ENCODE measurements around the gene TENT4B.
"Not testable (repeated sequence)": the region's sequence is repeated elsewhere in the genome, so short reads cannot be mapped to it uniquely, and the experiment has no call there.

The TENT4B gene

DNA sequence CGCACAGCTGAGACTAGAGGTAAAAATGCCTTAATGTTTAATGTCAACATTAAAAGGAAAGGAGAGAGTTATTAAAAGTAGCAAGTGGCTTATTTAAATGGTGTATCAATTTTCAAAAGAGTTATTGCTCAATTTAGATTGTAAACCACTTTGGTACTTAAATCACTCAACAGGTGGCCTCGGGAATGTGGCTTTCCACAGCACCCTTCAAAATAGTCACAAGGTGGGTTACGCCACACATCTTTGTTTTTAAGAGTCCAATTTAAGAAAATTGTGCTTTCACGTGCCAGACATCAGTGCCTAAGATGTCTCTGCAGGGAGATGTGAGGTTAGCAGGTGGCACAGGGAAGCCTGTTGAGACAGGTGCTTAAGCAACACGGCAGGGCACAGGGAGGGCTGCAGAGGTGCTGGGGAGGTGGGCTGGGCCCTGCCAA, 85.8 kb downstream of the TENT4B start:
- DNase-seq = no peak

DNA sequence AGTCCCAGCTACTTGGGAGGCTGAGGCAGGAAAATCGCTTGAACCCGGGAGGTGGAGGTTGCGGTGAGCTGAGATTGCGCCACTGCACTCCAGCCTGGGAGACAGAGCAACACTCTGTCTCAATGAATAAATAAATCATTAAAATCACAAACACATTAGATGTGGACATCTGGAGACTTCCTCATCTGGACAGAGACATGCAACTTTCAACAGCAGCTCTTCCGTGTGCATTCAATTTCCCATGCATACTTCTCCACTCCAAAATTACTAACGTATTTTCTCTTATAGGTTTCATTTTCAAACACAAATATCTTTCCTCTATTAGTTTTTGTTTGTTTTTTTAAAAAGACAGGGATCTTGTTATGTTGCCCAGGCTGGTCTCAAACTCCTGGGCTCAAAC, 89.9 kb downstream of the TENT4B start:
- DNase-seq = not testable (repeated sequence)

DNA sequence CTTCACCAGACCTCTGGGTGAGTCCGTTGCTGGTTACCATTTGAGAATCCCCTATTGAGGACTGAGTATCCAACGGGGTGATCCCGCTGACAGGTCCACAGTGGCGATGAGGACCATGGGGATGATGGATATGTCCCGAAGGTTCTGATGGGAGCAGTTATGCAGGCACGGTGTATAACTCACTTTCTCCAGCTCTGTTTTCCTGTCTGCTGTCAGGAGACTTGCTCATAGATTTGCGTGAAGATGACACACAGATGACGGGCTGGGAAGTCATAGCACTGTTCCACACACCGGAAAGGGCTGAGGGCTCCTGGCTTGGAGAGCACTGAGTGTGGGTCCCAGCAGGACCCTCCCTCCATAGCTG, 91.0 kb downstream of the TENT4B start:
- no peak for DNase-seq

DNA sequence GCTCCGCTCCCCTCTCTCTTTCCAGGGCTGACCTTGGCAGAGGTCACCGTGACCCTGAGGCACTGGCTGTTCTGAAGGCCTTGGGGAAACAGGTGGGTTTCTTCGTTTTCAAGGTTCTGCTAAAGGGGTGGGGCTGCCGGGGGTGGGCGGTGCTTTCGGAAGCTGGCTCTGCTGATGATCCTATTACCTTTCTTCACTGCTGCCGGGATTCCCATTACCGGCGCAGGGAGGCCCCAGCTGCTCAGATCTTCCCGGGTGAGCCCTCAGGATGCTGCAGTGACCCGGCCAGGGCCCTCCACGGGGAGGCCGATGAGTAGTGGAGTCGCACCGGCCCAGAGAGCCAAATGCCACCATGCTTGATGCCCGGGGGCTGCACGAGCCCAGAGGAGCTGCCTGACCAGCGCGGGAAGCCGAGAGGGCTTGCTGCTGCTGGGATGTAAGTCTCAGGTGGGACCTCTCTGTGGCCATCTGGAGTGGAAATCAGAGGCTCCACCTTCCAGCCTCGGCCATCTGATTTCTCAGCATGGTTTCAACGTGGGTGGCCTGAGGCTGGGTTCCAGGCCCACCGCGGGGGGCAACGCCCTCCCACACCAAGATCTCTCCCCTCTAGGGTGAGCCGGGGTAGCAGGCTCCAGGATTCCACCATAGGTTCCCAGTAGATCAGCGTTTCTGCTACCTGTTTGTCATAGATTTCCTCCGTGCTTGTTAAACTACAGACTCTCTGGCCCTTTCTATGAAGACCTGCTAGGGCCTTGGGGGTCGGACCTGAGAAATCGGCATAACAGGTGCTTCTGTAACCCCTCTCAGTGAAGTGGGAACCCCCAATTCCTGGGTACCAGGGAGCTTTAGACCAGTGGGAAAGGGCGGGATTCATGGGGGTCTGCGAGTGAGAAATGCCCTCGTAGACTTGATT, 91.7 kb downstream of the TENT4B start:
- DNase-seq = no peak

DNA sequence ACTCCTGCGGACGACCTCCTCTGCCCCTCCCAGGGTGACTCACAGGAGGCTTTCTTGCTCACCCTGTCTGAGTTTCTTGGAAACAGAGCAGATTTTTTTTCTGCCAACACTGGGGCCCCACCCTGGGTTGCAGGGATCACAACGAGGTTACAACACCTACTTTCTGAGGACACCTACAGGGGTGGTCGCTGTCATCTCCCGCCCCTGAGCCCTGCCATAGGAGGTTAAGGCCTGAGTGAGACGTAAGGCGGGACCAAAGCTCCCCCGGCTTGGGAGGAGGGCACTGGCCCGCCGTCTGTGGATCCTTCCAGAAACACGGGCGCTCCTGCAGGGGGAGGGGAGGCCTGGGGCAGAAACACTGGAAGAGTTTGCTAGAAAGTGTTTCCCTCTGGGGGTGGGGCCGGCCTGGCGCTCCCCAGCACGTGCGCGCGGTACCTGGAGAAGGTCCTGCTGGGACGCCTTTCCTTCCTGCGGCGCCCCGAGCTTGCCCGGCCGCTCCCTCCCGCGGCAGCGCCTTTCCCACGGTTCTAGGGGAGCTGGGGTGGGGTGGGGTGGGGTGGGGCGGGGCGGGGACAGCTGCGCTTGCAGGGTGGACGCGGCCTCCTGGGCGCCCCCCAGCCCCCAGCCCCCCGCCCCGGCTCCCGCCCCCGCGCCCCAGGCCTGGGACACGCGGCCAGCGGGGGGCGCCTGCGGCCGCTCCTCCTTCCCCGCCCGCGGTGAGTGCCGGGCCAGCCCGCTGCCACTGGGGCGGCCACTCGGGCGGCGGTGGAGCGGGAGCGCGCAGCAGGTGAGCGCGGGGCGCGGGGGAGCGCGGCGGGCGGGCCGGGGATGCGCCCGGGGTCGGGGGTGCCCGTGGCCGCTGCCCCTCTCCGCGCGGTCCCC, 92.6 kb downstream of the TENT4B start:
- peak; percentile 83 for DNase-seq

DNA sequence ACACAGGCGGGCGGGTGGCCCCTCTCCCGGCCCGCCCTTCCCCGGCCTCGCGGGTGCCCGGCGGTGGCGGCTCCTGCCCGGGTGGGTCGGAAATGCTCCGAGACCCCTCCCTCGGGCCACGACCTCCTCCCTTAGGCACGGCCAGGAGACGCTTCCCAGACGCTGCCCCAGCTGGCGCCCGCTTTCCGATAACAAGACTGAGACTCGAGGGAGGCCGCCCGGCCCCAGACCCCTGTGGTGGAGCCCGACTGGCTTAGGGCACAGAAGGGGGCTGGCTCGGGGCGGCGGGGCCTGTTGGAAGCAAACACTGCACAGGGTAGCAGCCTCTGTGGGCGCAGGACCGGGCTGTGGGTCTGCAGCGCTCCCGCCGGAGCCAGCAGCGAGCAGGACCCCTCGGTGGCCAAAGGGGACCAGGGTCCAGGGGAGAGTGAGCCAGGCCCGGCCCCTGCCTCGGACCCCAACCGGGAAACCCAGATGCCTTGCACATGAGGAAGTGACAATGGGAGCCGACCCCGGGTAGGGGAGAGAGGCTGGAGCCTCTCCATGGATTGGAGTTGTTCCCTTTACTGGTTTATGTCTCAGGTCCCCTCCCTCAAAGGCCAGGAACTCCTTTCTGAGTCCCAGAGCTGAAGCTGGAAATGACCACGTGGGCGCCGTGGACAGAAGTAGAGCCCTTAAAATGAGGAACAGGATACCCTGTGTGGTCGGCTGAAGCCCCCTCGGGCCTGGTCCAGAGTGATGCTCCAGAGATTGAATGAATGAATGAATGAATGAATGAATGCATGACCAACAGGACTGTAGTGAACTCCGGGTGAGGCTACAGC, 93.4 kb downstream of the TENT4B start:
- DNase-seq = no peak

DNA sequence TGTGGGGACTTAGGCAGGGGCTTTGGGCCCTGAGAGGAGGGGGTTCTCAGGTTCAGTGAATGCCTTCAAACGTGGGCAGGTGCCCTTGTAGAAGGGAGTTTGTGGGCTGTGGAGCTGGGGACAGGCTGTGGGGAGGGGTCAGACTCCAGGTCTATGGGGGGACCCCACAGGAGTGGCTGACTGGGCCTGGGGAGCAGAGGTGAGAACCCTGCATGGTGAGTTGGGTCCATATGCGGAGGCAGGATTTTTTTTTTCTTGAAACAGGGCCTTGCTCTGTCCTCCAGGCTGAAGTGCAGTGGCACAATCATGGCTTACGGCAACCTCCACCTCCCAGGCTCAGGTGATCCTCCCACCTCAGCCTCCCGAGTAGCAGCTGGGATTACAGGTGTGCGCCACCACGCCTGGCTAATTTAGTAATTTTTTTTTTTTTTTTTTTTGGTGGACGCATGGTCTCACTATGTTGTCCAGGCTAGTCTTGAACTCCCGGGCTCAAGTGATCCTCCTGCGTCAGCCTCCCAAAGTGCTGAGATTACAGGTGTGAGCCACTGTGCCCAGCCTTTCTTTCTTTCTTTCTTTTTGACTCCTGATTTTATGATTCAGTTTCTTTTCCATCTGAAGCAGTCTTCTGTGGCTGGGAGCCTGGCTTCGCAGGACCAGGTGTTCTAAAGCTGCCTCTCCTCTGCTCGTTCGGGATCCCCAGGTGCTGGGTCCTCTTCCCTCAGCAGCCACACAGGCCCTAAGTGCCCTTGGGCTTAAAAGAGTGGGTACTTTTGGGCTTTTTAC, 94.2 kb downstream of the TENT4B start:
- no peak for DNase-seq

DNA sequence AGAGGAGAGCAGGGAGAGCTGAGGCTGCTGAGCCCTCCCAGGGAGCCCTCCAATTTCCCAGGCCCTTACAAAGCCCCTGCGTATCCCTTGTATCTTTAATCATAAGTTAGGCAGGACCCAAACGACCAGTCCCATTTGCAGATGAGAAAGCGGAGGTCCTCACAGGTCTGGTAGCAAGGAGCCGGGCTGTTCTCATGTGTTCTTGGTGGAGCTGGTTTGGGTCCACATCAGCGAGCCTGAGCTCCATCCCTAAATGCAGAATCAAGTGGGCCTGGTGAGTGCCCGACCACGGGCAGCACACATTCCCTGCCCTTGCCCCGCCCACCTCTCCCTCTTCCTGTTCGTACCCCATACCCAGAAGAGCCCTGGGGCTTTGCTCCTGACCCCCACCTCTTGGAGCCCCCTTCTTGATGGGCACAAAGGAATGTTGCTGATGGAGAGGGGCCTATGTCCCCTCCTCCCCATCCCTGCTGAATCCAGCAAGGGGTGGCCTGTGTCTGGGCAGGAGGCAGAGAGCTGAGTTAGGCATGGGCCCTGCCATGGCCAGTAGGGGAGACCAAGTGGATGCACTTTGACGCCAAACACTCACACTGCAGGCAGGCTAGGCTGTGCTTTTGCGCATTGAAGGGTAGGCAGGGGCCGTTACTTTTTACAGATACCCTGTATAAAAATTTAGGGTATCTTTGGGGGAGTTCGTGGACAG, 95.0 kb downstream of the TENT4B start:
- no peak for DNase-seq

DNA sequence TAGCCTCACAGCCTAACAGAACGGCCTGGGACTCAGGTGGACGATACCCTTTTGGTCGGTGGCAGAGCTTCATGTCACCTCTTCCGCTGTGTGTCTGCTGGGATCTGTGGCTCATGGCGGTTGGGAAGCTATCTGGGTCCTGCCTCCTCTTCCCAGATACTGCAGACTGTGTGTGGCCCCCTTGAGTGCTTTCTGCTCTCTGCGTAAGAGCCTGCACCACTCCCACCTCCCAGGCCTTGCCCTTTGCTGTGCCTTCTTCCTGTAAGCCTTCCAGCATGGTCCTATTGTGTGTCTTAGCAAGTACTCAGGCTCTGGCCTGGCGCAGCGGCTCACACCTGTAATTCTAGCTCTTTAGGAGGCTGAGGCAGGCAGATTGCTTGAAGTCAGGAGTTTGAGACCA, 95.7 kb downstream of the TENT4B start:
- DNase-seq = no peak

DNA sequence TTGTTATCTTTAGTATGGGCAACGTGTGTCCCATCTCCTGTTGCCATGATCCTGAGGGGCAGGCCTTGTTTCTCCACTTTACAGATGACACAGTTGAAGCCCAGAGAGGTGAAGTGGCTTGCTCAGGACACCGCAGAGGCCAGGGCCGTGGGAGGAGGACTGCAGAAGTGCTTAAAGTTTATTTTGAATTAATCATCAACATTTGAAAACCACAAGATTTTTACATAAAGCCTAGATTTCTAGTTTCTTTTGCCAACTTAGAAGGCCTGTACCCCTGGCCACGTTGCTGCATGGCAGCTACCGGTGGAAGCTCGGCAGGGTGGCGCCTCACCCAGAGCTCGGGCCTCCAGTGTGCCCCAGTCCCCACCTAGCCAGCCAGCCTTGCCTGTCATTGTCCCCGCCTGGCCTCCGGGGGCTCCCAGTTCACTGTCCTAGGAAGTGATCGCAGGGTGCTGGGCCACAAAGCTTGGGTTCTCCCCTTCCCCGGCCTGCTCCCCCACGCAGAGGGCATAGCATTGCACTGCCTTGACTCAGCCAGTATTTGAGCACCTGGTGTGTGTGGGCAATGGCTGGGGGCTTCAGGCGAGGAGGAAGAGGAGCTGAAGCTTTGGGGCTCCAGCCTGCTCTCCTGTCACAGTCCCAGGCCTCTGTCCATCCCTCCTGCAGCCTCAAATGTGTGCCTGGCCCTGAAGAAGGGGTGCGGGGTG, 98.4 kb downstream of the TENT4B start:
- DNase-seq = no peak

DNA sequence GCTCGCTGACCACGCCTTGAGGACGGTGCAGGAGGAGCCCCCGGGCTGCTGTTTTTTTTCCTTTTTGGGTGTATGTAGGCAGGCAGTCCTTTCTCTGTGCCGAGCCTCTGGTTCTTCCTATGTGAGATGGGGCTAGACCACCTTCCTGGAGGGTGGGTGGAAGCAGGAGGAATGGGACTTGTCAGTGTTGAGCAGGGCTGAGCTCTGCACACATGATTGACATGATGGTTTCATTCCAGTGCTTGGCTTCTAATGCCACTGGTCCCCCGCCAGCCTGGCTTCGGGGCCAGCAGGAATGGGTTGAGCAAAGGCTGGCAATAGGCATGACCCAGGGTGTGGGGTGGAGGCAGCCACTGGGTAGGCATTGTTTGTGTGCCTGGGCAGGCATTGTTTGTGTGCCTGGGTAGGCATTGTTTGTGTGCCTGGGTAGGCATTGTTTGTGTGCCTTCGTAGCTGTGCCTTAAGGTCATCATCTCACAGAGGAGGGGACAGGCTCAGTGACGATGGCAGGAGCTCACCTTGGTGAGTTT, 99.0 kb downstream of the TENT4B start:
- no peak for DNase-seq

DNA sequence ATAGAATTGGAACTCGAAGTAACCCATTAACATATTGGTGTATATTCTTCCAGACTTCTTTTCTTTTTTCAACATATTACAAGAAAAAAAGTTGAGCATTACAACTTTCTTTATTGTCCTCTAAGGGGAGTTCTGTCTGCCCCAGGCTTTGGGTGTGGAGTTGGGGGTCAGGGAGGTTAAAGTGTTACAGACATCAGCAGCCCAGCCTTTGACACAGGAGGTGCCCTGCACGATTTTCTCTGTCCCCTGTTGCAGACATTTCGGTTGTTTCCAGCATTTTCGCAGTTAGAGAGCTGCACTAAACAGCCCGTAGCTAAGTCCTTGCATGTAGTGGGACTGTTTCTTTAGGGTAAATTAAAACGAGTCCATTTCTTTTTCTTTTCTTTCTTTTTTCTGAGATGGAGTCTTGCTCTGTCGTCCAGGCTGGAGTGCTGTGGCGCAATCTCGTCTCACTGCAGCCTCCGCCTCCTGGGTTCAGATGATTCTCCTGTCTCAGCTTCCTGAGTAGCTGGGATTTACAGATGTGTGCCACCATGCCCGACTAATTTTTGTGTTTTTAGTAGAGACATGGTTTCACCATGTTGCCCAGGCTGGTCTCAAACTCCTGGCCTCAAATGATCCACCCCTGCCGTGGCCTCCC, 99.9 kb downstream of the TENT4B start:
- no peak for DNase-seq

DNA sequence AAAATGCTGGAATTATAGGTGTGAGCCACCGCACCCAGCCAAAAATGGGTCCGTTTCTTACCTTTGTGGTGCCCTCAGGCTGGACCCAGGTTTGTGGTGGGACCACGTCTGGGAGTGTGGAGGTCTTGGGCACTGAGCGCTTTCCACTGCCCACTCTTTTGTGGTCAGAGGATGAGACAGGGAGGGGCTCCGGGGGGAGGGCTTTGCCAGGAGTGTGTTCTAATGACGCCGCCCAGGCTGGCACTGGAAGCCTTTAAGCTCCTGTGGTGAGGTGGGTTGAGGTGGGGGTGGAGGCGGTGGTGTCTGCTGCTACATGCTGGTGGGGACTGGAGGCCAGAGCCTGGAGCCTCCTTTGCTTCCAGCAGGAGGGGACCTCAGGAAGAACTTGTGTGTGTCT, 100.4 kb downstream of the TENT4B start:
- no peak for DNase-seq

DNA sequence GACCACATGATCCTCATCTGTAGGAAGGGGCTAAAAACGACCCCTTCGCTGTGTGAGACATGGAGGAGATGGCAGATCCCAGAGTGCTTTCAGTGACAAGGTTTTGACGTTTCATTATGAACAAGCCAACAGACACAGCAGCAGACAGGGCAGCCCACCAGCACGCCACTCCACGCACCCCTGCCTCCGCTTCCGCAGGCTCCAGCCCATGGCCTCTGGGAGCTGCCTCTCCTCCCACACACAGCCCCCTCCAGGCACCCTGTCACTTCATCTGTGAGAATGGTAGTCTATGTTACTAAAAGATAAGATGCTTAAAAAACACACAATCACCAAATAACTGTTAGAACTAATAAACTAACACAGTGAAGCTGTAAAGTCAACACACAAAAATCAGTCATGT, 101.0 kb downstream of the TENT4B start:
- no peak for DNase-seq

DNA sequence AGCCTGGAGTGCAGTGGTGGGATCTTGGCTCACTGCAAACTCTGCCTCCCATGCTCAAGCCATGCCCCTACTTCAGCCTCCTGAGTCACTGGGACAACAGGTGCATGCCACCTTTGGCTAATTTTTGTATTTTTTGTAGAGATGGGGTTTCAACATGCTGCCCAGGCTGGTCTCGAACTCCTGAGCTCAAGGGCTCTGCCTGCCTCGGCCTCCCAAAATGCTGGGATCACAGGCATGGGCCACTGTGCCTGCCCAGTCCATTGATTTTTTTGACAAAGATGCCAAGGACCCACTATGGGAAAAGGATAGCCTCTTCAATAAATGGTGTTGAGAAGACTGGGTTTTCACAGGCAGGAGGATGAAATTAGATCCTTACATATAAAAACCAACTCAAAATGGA, 102.4 kb downstream of the TENT4B start:
- DNase-seq = no peak

DNA sequence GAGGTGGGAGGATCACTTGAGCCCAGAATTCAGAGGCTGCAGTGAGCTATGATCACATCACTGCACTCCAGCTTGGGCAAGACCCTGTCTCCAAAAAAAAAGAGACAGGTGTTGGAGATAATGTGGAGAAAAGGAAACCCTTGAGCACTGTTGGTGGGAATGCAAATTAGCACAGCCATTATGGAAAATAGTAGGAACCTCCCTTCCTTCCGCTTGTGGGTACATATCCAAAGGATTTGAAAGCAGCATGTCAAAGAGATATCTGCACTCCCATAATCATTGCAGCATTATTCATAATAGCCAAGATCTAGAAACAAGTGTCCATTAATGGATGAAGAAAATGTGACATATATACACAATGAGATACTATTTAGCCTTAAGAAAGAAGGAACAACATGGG, 103.5 kb downstream of the TENT4B start:
- DNase-seq = no peak

DNA sequence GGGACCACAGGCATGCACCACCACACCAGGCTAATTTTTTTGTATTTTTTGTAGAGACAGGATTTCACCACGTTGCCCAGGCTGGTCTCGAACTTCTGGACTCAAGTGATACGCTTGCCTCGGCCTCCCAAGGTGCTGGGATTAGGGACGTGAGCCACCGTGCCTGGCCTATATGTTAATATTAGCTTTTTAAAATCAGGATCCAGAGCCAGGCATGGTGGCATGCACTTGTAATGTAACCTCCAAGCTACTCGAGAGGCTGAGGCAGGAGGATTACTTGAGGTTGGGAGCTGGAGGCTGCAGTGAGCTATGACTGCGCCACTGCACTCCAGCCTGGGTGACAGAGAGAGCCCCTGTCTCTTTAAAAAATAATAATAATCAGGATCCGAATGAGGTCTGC, 104.8 kb downstream of the TENT4B start:
- no peak for DNase-seq

DNA sequence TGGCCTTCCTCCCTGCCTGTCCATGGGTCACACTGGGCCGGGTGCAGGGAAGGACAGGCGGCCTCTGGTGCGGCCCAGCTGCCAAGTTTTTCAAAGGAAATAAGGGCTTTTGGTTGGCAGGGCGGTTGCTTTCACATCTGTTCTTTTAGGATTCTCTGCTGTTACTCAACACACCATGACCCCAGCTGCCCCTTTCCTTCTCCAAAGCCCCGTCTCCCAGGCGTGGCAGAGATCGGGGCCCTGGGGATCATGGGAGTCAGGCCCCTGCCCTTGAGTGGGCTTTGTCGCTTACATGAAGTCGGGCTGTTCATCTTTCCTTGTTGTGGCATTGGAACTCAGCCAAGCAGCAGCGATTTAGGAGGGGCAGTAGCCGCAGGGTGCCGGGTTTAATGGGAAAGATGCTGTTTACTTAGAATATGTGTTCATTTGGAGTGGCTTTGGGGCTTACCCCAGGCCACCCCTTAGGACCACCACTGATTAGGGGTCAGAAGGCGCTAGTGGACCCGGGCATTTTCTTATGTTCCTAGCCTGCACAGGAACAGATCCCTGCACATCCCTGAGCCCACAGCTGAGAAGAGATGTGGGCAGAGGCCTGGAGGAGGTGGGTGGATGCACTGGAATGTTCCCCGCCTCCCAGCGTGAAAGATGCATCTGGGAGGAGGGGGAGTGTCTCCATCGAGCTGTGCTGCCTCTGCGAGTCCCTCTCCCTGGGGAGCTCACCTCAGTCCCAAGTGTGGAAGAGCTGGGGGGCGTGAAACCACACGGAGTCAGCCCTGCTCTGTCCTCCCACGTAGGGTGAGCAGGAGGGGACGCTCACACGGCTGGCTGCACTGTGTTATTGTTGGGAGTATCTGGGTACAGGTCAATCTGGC, 106.5 kb downstream of the TENT4B start:
- no peak for DNase-seq

All from activated CD4-positive, alpha-beta T cell treated with anti-CD3 and anti-CD28 coated beads, Interleukin-2, amount 50 U/mL, for 16 hours (primary cell).